Endothelial cell of umbilical vein (primary cell): ENCODE data around the gene THAP9. TPM values are rescaled to one million over a fixed set of nuclear protein-coding genes. Genes with fewer than 3 reads are reported as not detected.

ENCODE experiments used
- BruUV-seq: library from RNA; stranded (reverse); fragments of 400-500 nt; replicated peaks from 2 replicates; lab custom pipeline; 2021; lab: Mats Ljungman, UMichigan
- CTCF ChIA-PET: fragments of 300-600, 350-600 bp; sonication (Branson Sonifier 250); formaldehyde crosslinking; loops from one replicate; lab custom pipeline; 2021; ENCODE audit warnings: antibody characterized with exemption, inconsistent platforms; lab: Charles Lee
- POLR2A ChIA-PET: fragments of 300-600, 350-600 bp; sonication (Branson Sonifier 250); formaldehyde crosslinking; loops from one replicate; lab custom pipeline; 2021; ENCODE audit warnings: antibody characterized with exemption, inconsistent platforms; lab: Charles Lee
- DNase-seq: peaks from one replicate; pipeline ENCODE4 v3.0.0-alpha.2; 2011; ENCODE audit warnings: low read depth, low spot score
- FAIRE-seq: peaks from 2 replicates; lab custom pipeline; 2011; peaks lifted over from hg19 to GRCh38; lab: Jason Lieb, UNC
- H2AFZ ChIP-seq: 2 replicates; pipeline ENCODE4 v1.6.0; 2012; ENCODE audit warnings: low read depth, low read length, control low read depth, inconsistent platforms
- H3K27ac ChIP-seq: 2 replicates; pipeline ENCODE4 v1.5.1; 2011; ENCODE audit warnings: low read depth, mild to moderate bottlenecking, control low read depth, low read length, moderate library complexity; ENCODE audit not compliant: insufficient read depth
- H3K27me3 ChIP-seq, 2 experiments: 2 replicates each; pipeline versions ENCODE4 v1.6.0 to v1.6.1; 2011; ENCODE audit warnings: low read length in 2 of 2, mixed read lengths in 1 of 2; ENCODE audit not compliant: control insufficient read depth in 2 of 2, insufficient read depth in 2 of 2
- H3K36me3 ChIP-seq, 2 experiments: 2 replicates in 1 of 2; 3 replicates in 1 of 2; pipeline ENCODE4 v1.5.1; 2011; ENCODE audit warnings: low read length in 2 of 2, mild to moderate bottlenecking in 1 of 2, moderate library complexity in 1 of 2; ENCODE audit not compliant: control insufficient read depth in 2 of 2, insufficient read depth in 2 of 2; ENCODE audit errors: extremely low read depth in 1 of 2
- H3K4me1 ChIP-seq: 3 replicates; pipeline ENCODE4 v1.5.1; 2011; ENCODE audit warnings: mild to moderate bottlenecking, low read length; ENCODE audit not compliant: control insufficient read depth, insufficient read depth; ENCODE audit errors: extremely low read depth
- H3K4me2 ChIP-seq: 2 replicates; pipeline ENCODE4 v1.6.1; 2011; ENCODE audit warnings: low read length, control low read depth, mixed read lengths; ENCODE audit not compliant: insufficient read depth
- H3K4me3 ChIP-seq, 3 experiments: fragments of 200-600 bp in 1 of 3; sonication (generic), shearing (Covaris generic) in 1 of 3; replicated peaks in 1 of 3; 2 replicates each; pipeline ENCODE4 v1.5.1; 2011 to 2016; ENCODE audit warnings: control low read depth in 3 of 3, low read length in 3 of 3, mild to moderate bottlenecking in 2 of 3, inconsistent platforms in 1 of 3, low read depth in 1 of 3, moderate library complexity in 1 of 3; ENCODE audit not compliant: insufficient read depth in 1 of 3
- H3K79me2 ChIP-seq: 2 replicates; pipeline ENCODE4 v1.6.0; 2012; ENCODE audit warnings: low read length, inconsistent platforms; ENCODE audit not compliant: control insufficient read depth, insufficient read depth
- H3K9ac ChIP-seq: replicated peaks from 2 replicates; pipeline ENCODE3; 2011; ENCODE audit warnings: low read length, control low read depth; ENCODE audit not compliant: insufficient read depth; ENCODE audit errors: extremely low read depth
- H3K9me1 ChIP-seq: replicated peaks from 3 replicates; pipeline ENCODE4 v1.6.0; 2011; ENCODE audit warnings: mild to moderate bottlenecking, low read length; ENCODE audit not compliant: control insufficient read depth, insufficient read depth; ENCODE audit errors: extremely low read depth
- H3K9me3 ChIP-seq: replicated peaks from 2 replicates; pipeline ENCODE4 v1.5.1; 2012; ENCODE audit warnings: low read length, inconsistent platforms; ENCODE audit not compliant: control insufficient read depth, insufficient read depth
- H4K20me1 ChIP-seq: replicated peaks from 2 replicates; pipeline ENCODE3; 2011; ENCODE audit warnings: mild to moderate bottlenecking, low read length; ENCODE audit not compliant: control insufficient read depth, insufficient read depth; ENCODE audit errors: extremely low read depth
- EZH2 ChIP-seq: IDR thresholded peaks from 2 replicates; pipeline ENCODE4 v1.6.1; 2012; ENCODE audit warnings: borderline replicate concordance, low read depth, mild to moderate bottlenecking, moderate library complexity, low read length, inconsistent platforms; ENCODE audit not compliant: severe bottlenecking
- FOS ChIP-seq: IDR thresholded peaks from 2 replicates; pipeline ENCODE4 v1.6.1; 2011; ENCODE audit warnings: mild to moderate bottlenecking, low read length, moderate library complexity, borderline replicate concordance; ENCODE audit not compliant: insufficient read depth
- GATA2 ChIP-seq: IDR thresholded peaks from 2 replicates; pipeline ENCODE4 v1.7.0; 2011; ENCODE audit warnings: low read depth, mild to moderate bottlenecking, moderate library complexity, mixed read lengths, low read length; ENCODE audit not compliant: insufficient read length, insufficient read depth
- JUN ChIP-seq: IDR thresholded peaks from 2 replicates; pipeline ENCODE4 v1.6.1; 2011; ENCODE audit warnings: borderline replicate concordance, low read depth; ENCODE audit not compliant: insufficient read length, insufficient read depth
- MYC ChIP-seq: IDR thresholded peaks from one replicate; pipeline ENCODE4 v1.6.1; 2011; ENCODE audit warnings: mild to moderate bottlenecking, low read depth, low read length
- POLR2A ChIP-seq: IDR thresholded peaks from 2 replicates; pipeline ENCODE4 v1.6.1; 2012; ENCODE audit warnings: low read depth, mild to moderate bottlenecking, control low read depth, low read length
- POLR2AphosphoS5 ChIP-seq: IDR thresholded peaks from 2 replicates; pipeline ENCODE4 v1.6.1; 2012; ENCODE audit warnings: low read depth, mild to moderate bottlenecking, control low read depth, low read length, moderate library complexity; ENCODE audit not compliant: insufficient read depth
- dilution Hi-C: fragments of 300-500 bp; cut with MboI; formaldehyde crosslinking; loops from one replicate; pipeline ENCODE4 v1.15.0; 2019; ENCODE audit warnings: low sequenced_read_pairs; ENCODE audit not compliant: extremely low pct_ligation_motif_present
- intact Hi-C: fragments of 100-400 bp; cut with micrococcal nuclease; formaldehyde crosslinking; loops from one replicate; pipeline ENCODE4 v1.10.0; 2022
- polyA plus RNA-seq, 4 experiments: library from polyadenylated mRNA; depleted of rRNA in 3 of 4; stranded (reverse) in 3 of 4; unstranded in 1 of 4; fragments of >200 nt; gene quantifications; 2 replicates each; pipeline versions ENCODE4 v1.2.1 to v1.2.3, GENCODE V29; 2011 to 2012; ENCODE audit warnings: missing spikeins in 1 of 4
- total RNA-seq: library from RNA; stranded (reverse); gene quantifications from 2 replicates; pipeline ENCODE4 v1.2.3, GENCODE V29; 2021
- TF ChIP-seq, protein P1 (sequence below), 2 donors: IDR thresholded peaks; 1 replicate in 1 of 2; 2 replicates in 1 of 2; pipeline ENCODE4 v1.5.1; 2011; ENCODE audit warnings: low read length in 2 of 2, mild to moderate bottlenecking in 2 of 2, moderate library complexity in 2 of 2, control low read depth in 1 of 2, inconsistent platforms in 1 of 2, low read depth in 1 of 2; ENCODE audit not compliant: insufficient read depth in 1 of 2; ENCODE audit errors: extremely low read depth in 1 of 2
- TF ChIP-seq, protein P2 (sequence below): IDR thresholded peaks from 2 replicates; pipeline ENCODE4 v1.6.1; 2011; ENCODE audit not compliant: insufficient read depth, insufficient read length

Gene THAP9
- total and polyA plus RNA-seq, 2 donors (not counting 3 experiments of a cell fraction or from before 2014, with no cell fraction given), result 0.86 to 1.7 TPM

DNA sequence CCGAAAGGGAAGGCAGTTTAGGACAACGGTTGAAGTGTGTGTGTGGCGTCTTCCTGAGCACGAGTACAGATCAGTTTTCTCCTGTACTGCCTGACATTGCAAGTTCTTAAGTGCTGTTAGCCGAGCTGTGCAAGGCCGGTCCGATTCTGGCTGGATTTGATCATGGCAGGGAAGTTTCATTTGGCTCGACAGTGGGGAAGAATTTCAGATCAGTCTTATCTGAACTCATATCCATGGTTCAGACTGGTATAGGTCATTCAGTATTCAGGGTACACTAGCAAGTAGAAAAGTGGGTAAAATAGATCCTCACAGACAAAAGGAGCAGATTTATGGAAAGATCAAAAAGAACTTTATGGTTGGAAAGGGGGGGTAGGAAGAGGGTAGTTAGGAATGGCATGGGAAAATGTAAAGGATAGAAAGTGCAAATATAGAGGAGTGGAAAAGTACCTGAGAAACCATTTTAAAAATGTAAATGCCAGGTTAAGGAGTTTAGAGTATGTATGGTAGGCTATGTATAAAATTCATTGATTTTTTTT lies 716 bp downstream of the THAP9 start:
- peak overlapping the region; percentile 42 to 85 (median 71) for H3K4me3 ChIP-seq
- POLR2A ChIA-PET, result interaction anchor here (0.6 to 2.6 kb wide), 3 partner anchors 134 to 472 kb away, joined by 3 to 9 read pairs (median 3); partner anchors contain the start of genes COPS4 and COQ2
- H2AFZ ChIP-seq, result peak overlapping the region; percentile 71
- H3K4me2 ChIP-seq, result peak overlapping the region; percentile 91
- H3K27me3 ChIP-seq, result no peaks in the 10 kb centered on the region
- H3K9me1 ChIP-seq, result no peaks in the 10 kb centered on the region
- H3K36me3 ChIP-seq, result peaks cover 0 to 6% of the 10 kb centered on the region in 2 experiments
- CTCF ChIA-PET, result interaction anchor here (0.6 to 3.7 kb wide), 7 partner anchors 9 to 380 kb away, joined by 3 to 18 read pairs (median 5); partner anchors contain the start of gene SEC31A
- intact Hi-C loops (no loop called here), dilution Hi-C loops (no loop called here)
- TF ChIP-seq MYC (no peak), EZH2 (no peak), POLR2AphosphoS5 (no peak), GATA2 (no peak), POLR2A (no peak), JUN (no peak), FOS (no peak)
- TF ChIP-seq, protein P1, sequence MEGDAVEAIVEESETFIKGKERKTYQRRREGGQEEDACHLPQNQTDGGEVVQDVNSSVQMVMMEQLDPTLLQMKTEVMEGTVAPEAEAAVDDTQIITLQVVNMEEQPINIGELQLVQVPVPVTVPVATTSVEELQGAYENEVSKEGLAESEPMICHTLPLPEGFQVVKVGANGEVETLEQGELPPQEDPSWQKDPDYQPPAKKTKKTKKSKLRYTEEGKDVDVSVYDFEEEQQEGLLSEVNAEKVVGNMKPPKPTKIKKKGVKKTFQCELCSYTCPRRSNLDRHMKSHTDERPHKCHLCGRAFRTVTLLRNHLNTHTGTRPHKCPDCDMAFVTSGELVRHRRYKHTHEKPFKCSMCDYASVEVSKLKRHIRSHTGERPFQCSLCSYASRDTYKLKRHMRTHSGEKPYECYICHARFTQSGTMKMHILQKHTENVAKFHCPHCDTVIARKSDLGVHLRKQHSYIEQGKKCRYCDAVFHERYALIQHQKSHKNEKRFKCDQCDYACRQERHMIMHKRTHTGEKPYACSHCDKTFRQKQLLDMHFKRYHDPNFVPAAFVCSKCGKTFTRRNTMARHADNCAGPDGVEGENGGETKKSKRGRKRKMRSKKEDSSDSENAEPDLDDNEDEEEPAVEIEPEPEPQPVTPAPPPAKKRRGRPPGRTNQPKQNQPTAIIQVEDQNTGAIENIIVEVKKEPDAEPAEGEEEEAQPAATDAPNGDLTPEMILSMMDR (IDR thresholded peaks at IDR 0.05; ENCODE audit: extremely low read depth in 1 of 2, insufficient read depth in 1 of 2, low read depth in 1 of 2, low read length in 2 of 2), result no peak
- TF ChIP-seq, protein P2, sequence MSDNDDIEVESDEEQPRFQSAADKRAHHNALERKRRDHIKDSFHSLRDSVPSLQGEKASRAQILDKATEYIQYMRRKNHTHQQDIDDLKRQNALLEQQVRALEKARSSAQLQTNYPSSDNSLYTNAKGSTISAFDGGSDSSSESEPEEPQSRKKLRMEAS, result no peak
- no peaks in the 10 kb centered on the region for H3K9me3 ChIP-seq
- peak overlapping the region; percentile 96 for H3K27ac ChIP-seq
- no peaks in the 10 kb centered on the region for H4K20me1 ChIP-seq
- DNase-seq, result no peak
- H3K9ac ChIP-seq, result peak overlapping the region; percentile 98
- FAIRE-seq, result no peak
- BruUV-seq, result TSS peak; percentile 75
- H3K79me2 ChIP-seq, result peaks cover 40% of the 10 kb centered on the region
- H3K4me1 ChIP-seq, result peaks cover 22% of the 10 kb centered on the region
